ENCODE data around the gene SMAD4.

Gene SMAD4

DNA sequence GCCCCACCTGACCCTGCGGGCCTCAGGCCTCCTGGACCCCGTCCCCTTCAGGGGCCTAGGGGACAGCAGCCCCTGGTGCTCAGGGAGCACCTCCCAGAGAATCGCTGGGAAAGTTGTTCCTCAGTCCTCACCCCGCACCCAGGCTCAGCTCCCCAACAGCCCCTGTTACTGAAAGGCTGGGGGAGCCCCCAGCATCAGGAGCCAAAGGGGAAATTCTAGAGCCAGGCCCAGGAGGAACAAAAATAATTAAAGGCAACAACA is 91.5 kb downstream of the SMAD4 start:
- H3K27ac ChIP-seq: no peak overlapping the region
- no peak for TF ChIP-seq CTCF (conservative IDR thresholded peaks at IDR 0.05)

DNA sequence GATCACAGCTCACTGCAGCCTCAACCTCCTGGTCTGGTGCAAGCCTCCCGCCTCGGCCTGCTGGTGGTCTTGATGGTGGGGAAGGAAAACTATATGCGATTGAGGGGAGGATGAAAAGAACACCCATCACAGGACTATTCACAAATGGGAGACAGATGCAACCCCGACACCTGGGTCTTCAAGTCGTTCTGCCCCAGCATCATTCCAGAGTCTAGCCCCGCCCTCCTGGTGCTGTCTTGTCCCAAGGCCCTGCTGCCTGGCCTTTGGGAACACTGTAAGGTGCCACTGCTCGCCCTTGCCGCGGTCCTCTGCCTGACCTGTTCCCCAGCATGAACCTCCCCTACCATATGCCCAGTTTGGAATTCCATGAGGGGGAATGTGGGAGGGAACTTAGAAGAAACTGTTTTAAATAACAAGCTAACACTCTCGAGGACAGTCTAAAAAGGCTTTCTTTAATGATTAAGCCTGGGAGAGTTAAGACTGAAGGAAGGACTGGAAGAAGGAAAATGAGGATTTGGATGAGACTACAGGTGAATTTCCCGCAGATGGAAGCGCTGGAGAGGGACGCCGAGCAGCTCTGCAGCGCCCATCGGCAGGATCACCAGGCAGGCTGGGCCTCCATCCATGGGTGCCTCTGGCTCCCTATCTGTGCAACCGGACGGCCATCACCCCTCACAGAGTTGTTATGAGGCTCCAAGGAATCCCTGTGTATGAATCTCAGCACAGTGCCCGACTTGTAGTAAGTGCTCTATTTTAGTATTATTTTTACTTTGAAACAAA is 92.4 kb downstream of the SMAD4 start:
- no peak overlapping the region for H3K27ac ChIP-seq
- no peak for TF ChIP-seq CTCF (conservative IDR thresholded peaks at IDR 0.05)

- no peak overlapping the region for H3K27ac ChIP-seq
- TF ChIP-seq CTCF (conservative IDR thresholded peaks at IDR 0.05): no peak
Observed at GRCh38 chr18:51123046-51123395, 93.0 kb downstream of the SMAD4 start.

DNA sequence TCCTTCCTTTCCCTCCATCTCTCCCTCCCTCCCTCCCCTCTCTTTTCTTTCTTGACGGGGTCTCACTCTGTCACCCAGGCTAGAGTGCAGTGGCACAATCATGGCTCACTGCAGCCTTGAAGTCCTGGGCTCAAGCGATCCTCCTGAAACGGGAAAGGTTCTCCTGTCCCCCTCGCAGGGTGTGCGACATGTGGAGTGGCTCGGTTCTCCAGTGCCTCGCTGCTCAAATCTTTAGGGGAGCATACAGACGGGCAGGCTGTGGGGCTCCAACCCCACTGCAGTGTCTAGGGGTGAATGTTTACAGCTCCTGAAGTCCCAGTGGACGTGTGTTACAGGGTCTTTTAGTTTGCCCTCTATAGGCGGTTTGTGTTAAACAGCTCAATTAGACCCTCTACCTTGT is 93.5 kb downstream of the SMAD4 start:
- no peak overlapping the region for H3K27ac ChIP-seq
- no peak for TF ChIP-seq CTCF (conservative IDR thresholded peaks at IDR 0.05)

DNA sequence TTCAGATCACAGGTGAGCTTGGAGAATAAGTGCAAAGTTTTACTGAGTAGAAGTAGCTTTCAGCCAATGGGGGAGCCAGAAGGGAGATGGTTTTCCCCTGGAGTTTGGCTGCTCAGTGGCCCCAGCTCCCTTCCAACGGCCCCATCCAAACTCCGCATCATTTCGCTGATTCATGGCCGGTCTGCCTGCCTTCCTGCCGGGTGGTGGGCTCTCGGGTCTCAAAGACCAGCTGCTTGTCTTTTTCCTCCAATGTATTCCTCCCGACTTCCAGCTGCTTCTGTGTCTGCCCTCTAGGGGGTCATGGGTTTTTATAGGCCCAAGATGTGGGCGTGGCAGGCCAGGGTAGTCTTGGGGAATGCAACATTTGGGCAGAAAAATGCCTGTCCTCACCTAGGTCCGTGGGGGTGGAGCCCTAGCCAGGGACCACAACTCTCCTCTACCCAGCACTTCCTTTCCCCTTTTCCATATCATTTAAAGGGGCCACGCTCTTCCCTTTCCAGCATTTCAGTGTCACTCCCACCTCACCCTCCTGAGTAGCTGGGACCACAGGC is 94.0 kb downstream of the SMAD4 start:
- H3K27ac ChIP-seq: no peak overlapping the region
- no peak for TF ChIP-seq CTCF (conservative IDR thresholded peaks at IDR 0.05)

- no peak overlapping the region for H3K27ac ChIP-seq
- no peak for TF ChIP-seq CTCF (conservative IDR thresholded peaks at IDR 0.05)
Observed at GRCh38 chr18:51125976-51126375, 96.0 kb downstream of the SMAD4 start.

DNA sequence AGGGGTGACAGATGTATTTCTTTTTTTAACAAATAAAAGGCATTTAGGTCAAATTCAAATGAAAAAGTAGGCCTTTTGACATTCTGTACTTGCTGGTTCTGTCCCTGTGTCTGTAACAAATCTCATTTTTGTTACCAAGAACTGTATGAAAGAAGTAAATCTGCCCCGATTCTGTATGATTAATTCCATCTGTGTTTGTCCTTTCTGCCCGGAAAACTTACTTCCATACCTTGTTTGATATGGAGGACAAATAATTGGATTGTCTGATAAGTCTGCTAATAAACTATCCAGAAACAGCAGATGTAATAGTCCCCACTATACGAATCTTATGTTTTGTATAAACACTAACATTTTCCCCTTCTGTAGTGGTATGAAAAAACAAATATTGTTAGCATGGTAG is 97.7 kb downstream of the SMAD4 start:
- H3K27ac ChIP-seq: no peak overlapping the region
- TF ChIP-seq CTCF (conservative IDR thresholded peaks at IDR 0.05): no peak

Measured in VCaP (cell line).